Sciatic nerve (tissue), 2 donors: ENCODE measurements around the gene ING3. TPM values are rescaled to one million over a fixed set of nuclear protein-coding genes. Genes with fewer than 3 reads are reported as not detected.

Source experiments
- ATAC-seq: fragments of 200-7000 bp; cut with Tn5 transposase; one replicate; pipeline ENCODE4 v1.9.1; 2020; ENCODE audit warnings: mild to moderate bottlenecking, moderate library complexity
- DNase-seq: peaks from one replicate; pipeline ENCODE4 v3.0.0-alpha.2; 2020; ENCODE audit warnings: low spot score
- intact Hi-C: fragments of 100-400 bp; cut with DNase I; formaldehyde crosslinking; loops from one replicate; pipeline ENCODE4 v1.14.2; 2022
- total RNA-seq: library from RNA; stranded (reverse); fragmentation: NEBNext Ultra II Directional; extraction: Animal tissue kit (Norgen Biotek cat#: 25700); gene quantifications from one replicate; pipeline ENCODE4 v1.2.1, GENCODE V29; 2021
- donor health status: DM: no; HTN: no; CAD: no.
- donor health status: DM: no; HTN: no; CAD: no.

Gene ING3
- total RNA-seq, 1 donor from 2014 or later: 15.1 TPM

GRCh38 chr7:120985130-120985758, 34.7 kb downstream of the ING3 start:
- no peak for ATAC-seq
- intact Hi-C loops: loop anchor here (5.0 kb wide), 1 partner anchor 97 kb away; no protein-coding TSS in a partner anchor
- no peak for DNase-seq

DNA sequence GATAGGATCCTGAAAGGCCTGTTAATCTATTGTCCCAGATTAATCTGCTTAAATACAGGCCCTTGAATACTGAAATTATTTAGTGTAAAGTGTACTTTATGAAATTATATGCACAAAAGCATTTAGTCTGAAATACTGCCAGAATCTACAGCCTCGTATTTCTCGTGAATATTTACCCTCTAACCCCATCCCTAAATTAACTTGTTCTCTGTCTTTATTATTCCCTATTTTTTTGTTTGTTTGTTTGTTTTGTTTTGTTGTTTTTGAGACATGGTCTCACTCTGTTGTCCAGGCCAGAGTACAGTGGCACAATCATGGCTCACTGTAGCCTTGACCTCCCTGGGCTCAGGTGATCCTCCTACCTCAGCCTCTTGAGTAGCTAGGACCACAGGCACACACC, 35.3 kb downstream of the ING3 start:
- intact Hi-C loops: loop anchor here (5.0 kb wide), 1 partner anchor 96 kb away; no protein-coding TSS in a partner anchor
- ATAC-seq (no peak), DNase-seq (no peak)

GRCh38 chr7:120986650-120987049, 36.1 kb downstream of the ING3 start:
- no peak for DNase-seq
- ATAC-seq: no peak
- intact Hi-C loops: loop anchor here (5.0 kb wide), 1 partner anchor 96 kb away; no protein-coding TSS in a partner anchor

GRCh38 chr7:120987280-120987679, 36.7 kb downstream of the ING3 start:
- no peak for ATAC-seq
- DNase-seq: no peak
- intact Hi-C loops: loop anchor here (5.0 kb wide), 1 partner anchor 95 kb away; no protein-coding TSS in a partner anchor

DNA sequence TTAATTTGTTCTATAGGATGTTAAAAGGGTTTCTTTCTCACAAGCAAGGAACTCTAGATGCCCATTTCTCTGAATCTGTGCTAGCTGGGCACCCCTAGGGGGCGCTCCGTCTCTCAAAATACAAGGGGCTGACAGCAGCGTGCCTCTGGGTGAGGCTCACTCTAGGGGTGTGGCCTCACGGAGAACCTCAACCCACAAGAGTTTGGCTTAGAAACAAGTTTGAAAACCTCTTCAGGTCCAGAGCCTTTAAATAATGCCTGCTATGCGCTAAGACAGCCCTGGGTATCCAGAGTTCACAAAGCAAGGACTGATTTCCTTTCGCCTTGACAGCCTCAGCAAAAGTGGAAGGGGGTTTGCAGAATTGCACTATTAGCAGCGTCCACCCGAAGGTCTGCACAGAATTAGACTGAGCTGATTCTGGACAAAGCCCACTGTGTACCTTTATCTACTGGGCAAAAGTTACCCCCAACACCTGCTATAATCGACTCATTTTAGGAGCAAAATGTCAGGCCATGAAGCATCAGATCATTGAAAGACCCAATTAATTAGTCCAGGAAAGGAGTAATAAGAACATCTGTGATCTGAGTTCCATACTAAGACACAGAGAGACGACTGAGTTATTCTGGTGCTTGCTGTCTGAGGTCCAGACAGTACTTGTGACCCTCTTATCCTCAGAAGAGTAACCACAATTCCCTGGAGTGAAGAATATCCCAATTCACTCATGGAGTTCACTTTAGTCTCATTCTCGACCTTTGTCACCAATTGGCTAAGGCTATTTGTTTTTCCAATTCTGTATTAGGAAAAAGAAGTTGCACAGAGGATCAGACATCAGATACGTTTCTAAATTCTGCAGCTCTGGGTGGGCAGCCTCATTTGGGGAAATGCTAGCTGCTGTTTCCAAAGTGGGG, 37.4 kb downstream of the ING3 start:
- intact Hi-C loops: loop anchor here (5.0 kb wide), 1 partner anchor 94 kb away; no protein-coding TSS in a partner anchor
- DNase-seq (peak; percentile 94), ATAC-seq (peak; percentile 93)

DNA sequence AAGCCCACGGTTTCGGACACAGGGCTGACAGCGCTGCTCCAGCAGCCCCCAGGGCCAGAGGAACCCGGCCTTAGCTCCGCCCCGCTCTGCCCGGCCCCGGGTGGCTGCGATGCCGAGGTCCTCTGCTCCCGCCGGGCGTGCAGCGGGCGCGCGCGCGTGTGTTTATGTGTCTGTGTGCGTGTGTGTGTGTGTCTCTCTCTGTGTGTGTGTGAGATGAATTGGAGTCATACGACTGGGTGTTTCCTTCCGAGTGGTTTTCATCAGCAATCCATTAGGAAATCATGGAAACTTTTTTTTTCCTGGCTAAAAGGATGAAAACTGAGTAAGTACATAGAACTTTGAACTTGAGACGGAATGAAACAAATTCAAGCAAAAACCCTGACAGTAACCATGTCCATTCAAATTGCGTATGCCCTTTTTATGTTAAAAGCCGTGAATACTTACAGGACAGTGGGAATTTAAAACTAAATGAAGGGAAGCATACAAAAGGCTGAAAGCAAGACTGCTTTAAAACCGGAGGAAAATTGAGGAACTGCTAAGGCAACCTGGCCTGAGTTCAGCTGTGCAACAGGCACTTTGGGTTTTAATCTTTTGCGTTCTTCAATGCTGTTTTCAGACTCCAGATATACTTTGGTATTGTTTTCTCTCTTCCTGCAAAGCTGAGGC, 38.1 kb downstream of the ING3 start, which contains the start of gene CPED1:
Gene CPED1 (plus strand): TSS at position 121 of the 666 bp plus-strand sequence. CDS start 911 bp downstream, outside the sequence.
- DNase-seq (peak; percentile 88), ATAC-seq (peak; percentile 92)
- intact Hi-C loops: loop anchor here (5.0 kb wide), 1 partner anchor 94 kb away; no protein-coding TSS in a partner anchor

DNA sequence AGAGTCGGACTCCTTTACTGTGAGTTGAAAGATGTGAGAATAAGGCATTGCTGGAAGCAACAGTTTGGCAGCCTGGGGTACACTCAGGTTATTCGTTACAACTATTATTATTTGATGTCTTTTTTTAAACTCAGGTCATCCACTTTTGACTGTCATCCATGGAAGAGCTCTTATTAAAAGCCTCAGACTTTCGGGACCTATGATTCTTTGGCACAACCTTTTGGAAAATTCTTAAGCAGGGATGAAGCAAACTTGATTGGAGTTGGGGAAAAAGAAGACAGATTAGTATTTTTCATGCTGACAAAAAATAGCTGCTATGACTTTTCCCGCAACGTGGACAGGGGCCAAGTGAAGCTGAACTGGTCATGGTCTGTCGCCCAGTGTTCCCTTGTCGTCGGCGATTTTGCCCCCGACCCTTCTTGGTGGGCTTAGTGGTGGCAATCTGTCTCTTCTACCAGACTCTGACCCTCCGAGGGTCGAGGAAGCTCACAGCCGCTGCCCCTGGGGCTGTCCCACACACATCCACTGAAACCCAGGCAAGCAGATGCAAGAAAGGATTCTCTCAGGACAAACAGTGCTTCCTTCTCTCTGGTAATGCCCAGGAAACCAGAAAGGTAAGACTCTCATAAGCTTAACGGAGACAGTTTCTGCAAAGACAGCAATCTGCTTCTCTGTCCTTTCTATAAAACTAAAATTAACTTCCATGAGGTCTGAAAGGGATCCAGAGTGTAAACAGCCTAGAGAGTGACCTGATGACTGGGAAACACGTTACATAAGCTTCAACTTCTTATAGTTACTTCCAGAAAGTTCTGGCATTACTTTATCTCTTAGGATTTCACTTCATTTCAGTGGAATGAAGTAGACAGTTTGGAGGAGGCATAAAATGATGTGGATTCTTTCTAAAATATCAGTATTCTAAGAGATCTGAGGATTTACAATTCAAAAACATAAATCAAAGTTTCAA, 39.0 kb downstream of the ING3 start:
- ATAC-seq (peak; percentile 6), DNase-seq (peak; percentile 66)
- intact Hi-C loops: loop anchor here (5.0 kb wide), 1 partner anchor 93 kb away; no protein-coding TSS in a partner anchor

- no peak for DNase-seq
- intact Hi-C loops: no loop called here
- ATAC-seq: no peak
Measured at GRCh38 chr7:120990468-120991118, 40.0 kb downstream of the ING3 start.

DNA sequence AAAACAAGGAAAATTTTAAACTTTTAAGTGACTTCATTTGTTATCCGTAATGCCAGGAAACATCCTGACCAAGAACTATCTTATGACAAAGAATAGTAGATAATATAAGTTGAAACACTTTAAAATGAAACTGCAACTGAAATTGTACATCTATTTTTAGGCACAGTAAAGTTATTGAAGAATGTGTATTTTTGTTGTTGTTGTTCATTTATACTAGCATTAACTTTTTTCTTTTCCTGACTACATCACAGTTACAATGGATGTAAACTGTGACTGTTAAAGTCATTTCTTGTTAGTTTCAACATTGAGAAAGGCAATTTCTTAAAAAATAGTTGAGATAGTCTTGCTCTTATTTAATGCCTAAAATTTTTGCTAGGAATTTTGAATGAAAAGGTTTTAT, 40.6 kb downstream of the ING3 start:
- intact Hi-C loops: no loop called here
- no peak for ATAC-seq
- no peak for DNase-seq

- ATAC-seq (no peak), DNase-seq (no peak)
- intact Hi-C loops: no loop called here
Measured at GRCh38 chr7:120991581-120991980, 41.0 kb downstream of the ING3 start.

DNA sequence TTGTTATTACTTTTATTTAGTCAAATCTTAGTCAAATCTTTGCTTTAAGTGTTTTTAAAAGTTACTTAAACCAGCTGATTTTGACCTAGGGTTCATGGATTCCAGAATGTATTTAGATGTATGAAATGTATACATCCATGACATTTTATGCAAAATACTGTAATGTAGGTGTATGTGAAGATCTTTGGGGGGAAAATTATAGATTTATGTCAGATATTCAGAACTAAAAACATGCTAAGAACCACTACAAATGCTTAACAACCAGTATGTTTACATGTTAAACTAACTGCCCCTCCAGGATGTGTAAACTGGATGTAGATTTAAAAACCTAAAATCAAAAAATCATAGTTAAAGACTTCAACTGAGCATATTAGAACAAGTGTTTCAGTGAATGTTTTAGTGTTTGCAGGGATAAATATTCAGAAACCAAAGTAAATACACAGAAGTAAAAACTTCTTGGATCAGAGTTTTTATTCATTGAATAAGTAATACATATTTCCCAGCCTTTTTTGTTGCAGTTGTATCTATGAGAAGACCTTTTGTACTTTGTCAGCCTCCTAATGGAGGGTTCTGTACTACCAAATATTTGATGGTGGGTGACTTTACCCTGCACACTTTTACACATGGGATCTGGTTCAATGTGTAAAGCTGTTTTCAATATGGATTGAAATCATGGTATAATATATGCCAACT, 41.8 kb downstream of the ING3 start:
- intact Hi-C loops: no loop called here
- DNase-seq: no peak
- no peak for ATAC-seq

- DNase-seq: no peak
- no peak for ATAC-seq
- intact Hi-C loops: no loop called here
Measured at GRCh38 chr7:120992965-120993494, 42.5 kb downstream of the ING3 start.

DNA sequence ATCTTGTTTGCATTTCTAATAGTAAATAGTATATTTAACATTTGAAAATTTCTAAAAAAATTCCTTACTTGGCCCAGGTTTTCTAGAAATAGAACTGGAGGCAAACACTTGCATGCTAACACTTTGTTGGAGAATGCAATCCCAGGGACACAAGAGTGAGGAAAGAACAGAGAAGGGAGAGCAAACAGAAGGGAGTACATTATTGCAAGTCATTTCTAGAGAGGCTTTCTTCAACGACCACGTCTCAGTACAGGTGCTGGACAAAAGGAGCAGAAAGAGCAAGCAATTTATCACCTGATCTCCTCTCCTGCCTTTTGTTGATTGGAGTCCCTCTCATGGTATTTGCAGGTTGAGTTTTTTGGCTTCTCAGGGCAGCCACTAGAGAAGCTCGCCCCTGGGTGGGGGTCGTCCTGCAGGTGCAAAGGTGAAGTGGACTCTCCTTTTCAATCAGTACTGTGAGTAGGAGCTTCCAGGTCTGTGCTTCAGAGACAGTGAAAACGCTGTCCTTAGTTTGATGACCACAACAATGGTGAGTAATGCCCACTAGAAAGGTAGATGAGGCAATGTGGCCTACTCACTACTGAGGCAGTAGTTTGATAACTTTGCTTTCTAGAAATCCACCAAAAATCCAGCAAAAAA, 43.1 kb downstream of the ING3 start:
- intact Hi-C loops: no loop called here
- no peak for ATAC-seq

DNA sequence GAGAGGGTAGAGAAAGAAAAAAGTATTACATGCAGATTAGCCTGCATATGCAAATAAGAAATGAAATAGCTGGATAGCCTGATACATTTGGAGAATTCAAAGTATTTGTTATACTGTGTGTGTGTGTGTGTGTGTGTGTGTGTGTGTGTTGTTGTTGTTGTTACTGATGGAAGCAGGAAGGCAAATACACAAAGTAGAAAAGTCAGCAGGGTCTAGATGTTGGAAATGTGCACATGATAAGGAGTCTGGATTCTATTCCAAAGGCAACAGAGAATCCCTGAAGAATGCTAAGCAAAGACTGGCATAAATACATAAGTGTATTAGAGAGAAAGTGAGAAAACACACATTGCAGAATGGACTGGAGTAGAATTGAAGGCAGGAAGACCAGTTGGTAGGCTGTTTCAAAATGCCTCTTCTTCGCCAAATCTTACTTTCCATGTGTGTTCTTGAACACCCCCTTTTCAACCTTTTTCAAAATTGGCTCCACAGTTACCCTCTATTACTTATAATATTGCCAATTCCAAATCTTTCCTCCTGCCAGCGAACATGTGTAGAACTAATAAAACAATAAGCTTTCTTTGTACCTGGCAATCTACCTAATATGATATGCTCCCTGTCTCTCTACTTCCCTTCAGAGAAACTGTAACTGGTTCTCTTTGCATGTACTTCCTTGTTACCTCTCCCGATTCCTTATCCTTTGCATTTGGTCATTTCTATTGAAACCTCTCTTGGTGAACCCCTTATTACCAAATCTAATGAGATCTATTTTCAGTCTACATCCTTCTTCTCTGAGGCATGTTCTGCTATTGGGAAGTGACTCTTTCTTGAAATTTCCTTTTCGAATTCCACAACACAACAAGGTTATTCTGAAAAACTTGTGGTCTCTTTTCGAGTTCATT, 44.2 kb downstream of the ING3 start:
- ATAC-seq (no peak), DNase-seq (no peak)
- intact Hi-C loops: no loop called here

More for the DNA sequence above, 43.1 kb downstream of the ING3 start:
- no peak for DNase-seq

DNA sequence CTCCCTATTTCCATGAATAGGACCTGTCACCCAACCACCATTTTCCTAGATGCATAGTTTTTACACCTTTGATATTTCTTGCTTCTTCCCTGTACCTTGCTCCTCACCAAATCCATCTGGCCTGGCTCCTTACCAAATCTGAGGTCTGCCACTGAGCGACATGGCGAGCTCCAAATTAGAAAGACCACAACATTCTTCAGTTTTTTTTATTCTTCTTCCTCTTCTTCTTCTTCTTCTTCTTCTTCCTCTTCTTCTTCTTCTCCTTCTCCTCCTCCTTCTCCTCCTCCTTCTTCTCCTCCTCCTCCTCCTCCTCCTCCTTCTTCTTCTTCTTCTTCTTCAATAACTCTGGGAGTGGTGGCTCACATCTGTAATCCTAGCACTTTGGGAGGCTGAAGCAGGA, 45.1 kb downstream of the ING3 start:
- no peak for ATAC-seq
- DNase-seq: no peak
- intact Hi-C loops: no loop called here
